Esophagus squamous epithelium (tissue), 5 donors: Measurements from ENCODE around the gene FOXL3. TPM values are rescaled to one million over a fixed set of nuclear protein-coding genes. Genes with fewer than 3 reads are reported as not detected.

ENCODE experiments used
- DNase-seq: peaks from one replicate; lab custom pipeline; 2025; lab: John Stamatoyannopoulos, UW
- H3K27ac ChIP-seq, 4 donors: fragments of 200-600 bp; sonication (generic); one replicate each; pipeline ENCODE4 v1.5.1; 2016 to 2019; ENCODE audit warnings: mild to moderate bottlenecking in 1 of 4
- H3K27me3 ChIP-seq, 4 donors: fragments of 200-600 bp; sonication (generic); 1 replicate in 3 of 4; 2 replicates in 1 of 4; pipeline versions ENCODE4 v1.5.1 to v1.6.0; 2017 to 2021; ENCODE audit warnings: antibody characterized with exemption in 1 of 4
- H3K36me3 ChIP-seq, 3 donors: fragments of 200-600 bp; sonication (generic); one replicate each; pipeline ENCODE4 v1.5.1; 2016 to 2019
- H3K4me1 ChIP-seq, 3 donors: fragments of 200-600 bp; sonication (generic); one replicate each; pipeline ENCODE4 v1.5.1; 2017 to 2019
- H3K4me3 ChIP-seq, 4 donors: fragments of 200-600 bp; sonication (generic); 1 replicate in 3 of 4; 2 replicates in 1 of 4; pipeline ENCODE4 v1.5.1; 2016 to 2019; ENCODE audit warnings: mild to moderate bottlenecking in 2 of 4, moderate library complexity in 1 of 4
- H3K9me3 ChIP-seq, 3 donors: fragments of 200-600 bp; sonication (generic); one replicate each; pipeline ENCODE4 v1.5.1; 2016 to 2019
- POLR2A ChIP-seq, 4 donors: fragments of 450-650 bp; IDR thresholded peaks; one replicate each; pipeline ENCODE4 v1.6.1; 2017; ENCODE audit warnings: antibody characterized with exemption in 4 of 4, mild to moderate bottlenecking in 4 of 4, moderate library complexity in 3 of 4
- WGBS, 2 donors: methylation state at CpG; one replicate each; pipeline ENCODE4 v1.1.5; 2018; 5-methylcytosine and 5-hydroxymethylcytosine counted together
- intact Hi-C: fragments of 100-400 bp; cut with DNase I; formaldehyde crosslinking; loops from one replicate; pipeline ENCODE4 v1.15.0; 2022
- total RNA-seq, 4 donors: library from RNA; depleted of rRNA; stranded (reverse); fragments of >200 nt; gene quantifications; one replicate each; pipeline ENCODE4 v1.1.0, GENCODE V29; 2016
- TF ChIP-seq, protein P1 (sequence below), 6 experiments: fragments of 450-650 bp in 4 of 6; fragments of 200-600 bp in 2 of 6; sonication (generic) in 2 of 6; IDR thresholded peaks; one replicate each; pipeline ENCODE4 v1.5.1; 2016 to 2019; ENCODE audit warnings: antibody characterized with exemption in 6 of 6, mild to moderate bottlenecking in 4 of 6, moderate library complexity in 4 of 6
- donor health status: DM: yes; HTN: yes; CAD: no.

FOXL3 gene
- total RNA-seq, 4 donors from 2014 or later = not detected

DNA sequence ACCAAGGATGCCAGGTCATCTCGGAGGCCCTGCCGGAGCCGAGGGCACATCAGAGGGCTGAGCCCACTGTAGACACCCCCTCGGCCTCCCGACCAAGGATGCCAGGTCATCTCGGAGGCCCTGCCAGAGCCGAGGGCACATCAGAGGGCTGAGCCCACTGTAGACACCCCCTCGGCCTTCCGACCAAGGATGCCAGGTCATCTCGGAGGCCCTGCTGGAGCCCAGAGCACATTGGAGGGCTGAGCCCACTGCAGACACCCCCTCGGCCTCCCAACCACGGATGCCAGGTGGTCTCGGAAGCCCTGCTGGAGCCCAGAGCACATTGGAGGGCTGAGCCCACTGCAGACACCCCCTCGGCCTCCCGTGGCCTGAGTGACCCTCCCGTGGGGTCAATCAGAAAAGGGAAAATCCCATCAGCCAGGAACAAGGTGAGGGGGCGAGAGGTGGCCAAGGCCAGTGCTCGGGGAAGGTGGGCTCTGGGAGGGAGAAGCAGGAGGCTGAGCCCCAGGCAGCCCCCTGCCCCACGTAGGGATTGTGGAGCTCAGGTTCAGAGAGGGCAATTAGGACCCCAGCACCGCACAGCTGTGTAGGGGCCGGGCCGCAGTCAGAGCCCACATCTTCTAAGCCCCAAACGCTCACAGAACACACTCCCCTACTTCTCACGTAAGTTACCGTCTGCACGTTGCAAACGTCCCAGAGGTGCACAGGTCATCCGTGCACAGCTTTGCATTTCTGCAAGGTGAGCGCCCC is 37.6 kb upstream of the FOXL3 start:
- Histone ChIP-seq H3K4me1 (no peaks in the 10 kb centered on the region), H3K27me3 (no peaks in the 10 kb centered on the region), H3K27ac (no peak overlapping the region), H3K9me3 (no peaks in the 10 kb centered on the region), H3K4me3 (no peak overlapping the region), H3K36me3 (peaks cover 0 to 99% (median 20%) of the 10 kb centered on the region in 3 donors)
- no peak for TF ChIP-seq POLR2A (IDR thresholded peaks at IDR 0.05)
- TF ChIP-seq, protein P1, sequence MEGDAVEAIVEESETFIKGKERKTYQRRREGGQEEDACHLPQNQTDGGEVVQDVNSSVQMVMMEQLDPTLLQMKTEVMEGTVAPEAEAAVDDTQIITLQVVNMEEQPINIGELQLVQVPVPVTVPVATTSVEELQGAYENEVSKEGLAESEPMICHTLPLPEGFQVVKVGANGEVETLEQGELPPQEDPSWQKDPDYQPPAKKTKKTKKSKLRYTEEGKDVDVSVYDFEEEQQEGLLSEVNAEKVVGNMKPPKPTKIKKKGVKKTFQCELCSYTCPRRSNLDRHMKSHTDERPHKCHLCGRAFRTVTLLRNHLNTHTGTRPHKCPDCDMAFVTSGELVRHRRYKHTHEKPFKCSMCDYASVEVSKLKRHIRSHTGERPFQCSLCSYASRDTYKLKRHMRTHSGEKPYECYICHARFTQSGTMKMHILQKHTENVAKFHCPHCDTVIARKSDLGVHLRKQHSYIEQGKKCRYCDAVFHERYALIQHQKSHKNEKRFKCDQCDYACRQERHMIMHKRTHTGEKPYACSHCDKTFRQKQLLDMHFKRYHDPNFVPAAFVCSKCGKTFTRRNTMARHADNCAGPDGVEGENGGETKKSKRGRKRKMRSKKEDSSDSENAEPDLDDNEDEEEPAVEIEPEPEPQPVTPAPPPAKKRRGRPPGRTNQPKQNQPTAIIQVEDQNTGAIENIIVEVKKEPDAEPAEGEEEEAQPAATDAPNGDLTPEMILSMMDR (IDR thresholded peaks at IDR 0.05) = no peak
- WGBS, 2 donors = 82 to 92% methylated on average over 12 to 17 of the region's 29 CpGs
- intact Hi-C loops = no loop called here
- no peak for DNase-seq

DNA sequence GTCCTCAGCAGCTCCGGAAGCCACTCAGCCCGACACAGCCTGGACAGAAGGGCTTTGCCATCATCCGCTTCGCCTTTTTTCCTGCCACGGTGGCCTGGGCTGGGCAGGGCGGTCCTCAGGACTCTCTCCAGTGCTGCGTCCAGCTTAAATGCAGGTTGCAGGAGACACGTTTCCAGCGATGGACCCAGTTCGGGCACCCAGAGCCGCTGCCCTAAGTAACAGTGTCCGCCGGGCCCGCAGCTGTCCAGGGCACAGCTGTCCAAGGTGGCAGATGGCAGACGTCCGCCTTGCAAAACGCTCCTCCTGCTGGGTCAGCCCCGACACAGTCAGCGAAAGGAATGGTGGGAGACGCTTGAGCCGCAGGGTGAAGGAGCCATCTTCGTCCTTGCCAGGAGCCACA is 37.0 kb upstream of the FOXL3 start:
- intact Hi-C loops = no loop called here
- Histone ChIP-seq H3K27ac (no peak overlapping the region), H3K4me3 (no peak overlapping the region), H3K36me3 (peaks cover 0 to 94% (median 20%) of the 10 kb centered on the region in 3 donors), H3K27me3 (no peaks in the 10 kb centered on the region), H3K4me1 (no peaks in the 10 kb centered on the region), H3K9me3 (no peaks in the 10 kb centered on the region)
- no peak for TF ChIP-seq POLR2A (IDR thresholded peaks at IDR 0.05)
- TF ChIP-seq, protein P1 (IDR thresholded peaks at IDR 0.05) = no peak
- 92 to 100% methylated on average over 2 to 20 of the region's 22 CpGs for WGBS, 2 donors
- no peak for DNase-seq

DNA sequence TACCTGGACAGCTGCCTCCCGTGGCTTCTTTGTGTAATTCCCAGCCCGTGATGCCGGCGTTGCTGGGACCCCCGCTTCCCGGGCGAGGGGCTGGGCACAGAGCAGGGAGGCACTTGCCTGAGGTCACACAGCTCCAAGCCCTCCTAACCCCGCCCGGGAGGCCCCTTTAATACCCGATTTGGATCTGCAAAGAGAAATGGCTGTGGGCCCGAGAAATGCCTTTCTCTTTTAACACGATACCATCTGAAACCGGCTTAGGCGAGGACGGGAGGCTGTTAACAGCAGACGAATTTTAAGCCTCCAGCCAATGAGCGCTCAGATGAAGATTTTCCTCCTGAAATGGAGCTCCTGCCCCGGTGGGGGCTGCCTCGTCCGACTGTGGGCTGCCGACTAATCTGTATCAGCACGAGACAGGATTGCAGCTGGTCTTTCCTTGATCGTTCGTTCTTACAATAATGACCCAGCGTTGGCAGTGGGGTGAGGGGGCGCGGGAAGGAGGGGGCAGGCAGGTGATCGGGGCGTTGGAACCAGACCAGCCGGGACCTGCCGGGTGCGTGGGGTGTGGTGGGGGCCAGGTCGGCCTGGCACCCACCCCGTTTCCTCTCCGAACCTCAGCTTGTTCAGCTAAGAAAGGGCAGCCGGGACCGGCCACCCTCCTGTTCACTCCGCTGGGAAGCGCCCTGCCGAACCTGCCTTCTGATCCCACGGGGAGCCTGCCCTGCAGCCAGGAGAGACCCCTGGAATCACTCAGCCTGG is 36.2 kb upstream of the FOXL3 start:
- no peaks in the 10 kb centered on the region for H3K9me3 ChIP-seq
- TF ChIP-seq, protein P1 (IDR thresholded peaks at IDR 0.05) = no peak
- TF ChIP-seq POLR2A (IDR thresholded peaks at IDR 0.05) = no peak
- H3K4me1 ChIP-seq = no peaks in the 10 kb centered on the region
- intact Hi-C loops = no loop called here
- no peak for DNase-seq
- no peak overlapping the region for H3K27ac ChIP-seq
- H3K27me3 ChIP-seq = no peaks in the 10 kb centered on the region
- 88 to 89% methylated on average over 6 to 24 of the region's 41 CpGs for WGBS, 2 donors
- peaks cover 0 to 93% (median 24%) of the 10 kb centered on the region in 3 donors for H3K36me3 ChIP-seq
- H3K4me3 ChIP-seq = no peak overlapping the region

DNA sequence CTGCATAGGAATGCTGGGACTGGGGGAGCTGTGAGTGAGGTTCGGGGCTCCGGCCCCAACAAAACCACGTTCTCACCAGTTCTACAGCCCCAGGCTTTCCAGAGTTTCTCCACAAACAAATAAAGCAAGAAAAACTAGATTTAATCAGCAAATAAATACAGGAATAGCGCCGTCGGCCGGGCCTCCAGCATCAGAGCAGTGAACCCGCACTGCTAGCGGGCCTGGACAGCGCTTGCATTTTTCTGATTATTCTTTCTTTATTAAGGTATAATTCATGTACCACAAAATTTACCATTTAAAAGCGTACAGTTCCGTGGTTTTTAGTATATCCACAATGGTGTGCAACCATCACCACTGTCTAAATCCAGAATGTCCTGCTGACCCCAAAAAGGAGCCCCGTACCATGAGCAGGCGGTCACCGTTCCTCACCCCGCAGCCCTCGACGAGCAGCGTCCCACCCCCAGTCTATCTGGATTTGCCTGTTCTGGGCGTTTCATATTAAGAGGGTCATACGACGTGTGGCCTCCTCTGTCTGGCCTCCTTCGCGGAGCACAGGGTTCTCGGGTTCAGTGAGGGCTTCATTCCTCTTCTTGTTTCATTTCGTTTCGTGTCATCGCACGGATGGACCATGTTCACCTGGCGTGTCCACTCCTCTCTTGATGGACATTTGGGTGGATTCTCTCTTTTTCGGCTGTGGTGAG is 35.5 kb upstream of the FOXL3 start:
- Histone ChIP-seq H3K4me1 (no peaks in the 10 kb centered on the region), H3K4me3 (no peak overlapping the region), H3K27ac (no peak overlapping the region), H3K9me3 (no peaks in the 10 kb centered on the region), H3K36me3 (peaks cover 0 to 93% (median 30%) of the 10 kb centered on the region in 3 donors), H3K27me3 (no peaks in the 10 kb centered on the region)
- no peak for DNase-seq
- TF ChIP-seq, protein P1 (IDR thresholded peaks at IDR 0.05) = no peak
- TF ChIP-seq POLR2A (IDR thresholded peaks at IDR 0.05) = no peak
- intact Hi-C loops = no loop called here
- WGBS, 2 donors = 90 to 93% methylated on average over 28 to 31 of the region's 31 CpGs
